Neural cell (in vitro differentiated cells): ENCODE results near the gene BICC1. TPM values are rescaled to one million over a fixed set of nuclear protein-coding genes. Genes with fewer than 3 reads are reported as not detected.
"Not testable (repeated sequence)": the region's sequence is repeated elsewhere in the genome, so short reads cannot be mapped to it uniquely, and the experiment has no call there.

ENCODE experiments used
- H2AFZ ChIP-seq: fragments of 200-600, 300-800 bp; sonication (generic), shearing (Covaris generic); 2 replicates; pipeline ENCODE4 v1.6.0; 2014; ENCODE audit warnings: low read depth, mild to moderate bottlenecking, antibody characterized with exemption, low read length, moderate library complexity
- H3F3A ChIP-seq: fragments of 200-600 bp; shearing (Covaris generic); 2 replicates; pipeline ENCODE4 v1.6.1; 2016; ENCODE audit warnings: mild to moderate bottlenecking, moderate library complexity, mixed read lengths, antibody characterized with exemption, low read length; ENCODE audit not compliant: insufficient read depth, poor library complexity, severe bottlenecking
- H3K27ac ChIP-seq: fragments of 200-600, 300-800 bp; sonication (generic), shearing (Covaris generic); 2 replicates; pipeline ENCODE4 v1.5.1; 2014; ENCODE audit warnings: mild to moderate bottlenecking, low read length, moderate library complexity
- H3K27me3 ChIP-seq: fragments of 300-800, 200-600 bp; sonication (generic), shearing (Covaris generic); 2 replicates; pipeline ENCODE4 v1.6.0; 2014; ENCODE audit warnings: mild to moderate bottlenecking, low read depth, low read length, moderate library complexity; ENCODE audit not compliant: insufficient read depth
- H3K36me3 ChIP-seq: fragments of 300-800, 200-600 bp; sonication (generic), shearing (Covaris generic); 2 replicates; pipeline ENCODE4 v1.5.1; 2014; ENCODE audit warnings: mild to moderate bottlenecking, antibody characterized with exemption, low read length, moderate library complexity; ENCODE audit not compliant: insufficient read depth
- H3K4me2 ChIP-seq: fragments of 300-800, 200-600 bp; sonication (generic), shearing (Covaris generic); 2 replicates; pipeline ENCODE4 v1.6.0; 2014; ENCODE audit warnings: mild to moderate bottlenecking, low read length
- H3K4me3 ChIP-seq: fragments of 300-800, 200-600 bp; sonication (generic), shearing (Covaris generic); 2 replicates; pipeline ENCODE4 v1.5.1; 2014; ENCODE audit warnings: mild to moderate bottlenecking, low read length, moderate library complexity
- H3K79me2 ChIP-seq: fragments of 200-600 bp; shearing (Covaris generic); replicated peaks from 2 replicates; pipeline ENCODE4 v1.6.0; 2014; ENCODE audit warnings: mild to moderate bottlenecking, low read length, moderate library complexity; ENCODE audit not compliant: insufficient read depth
- H3K9ac ChIP-seq: fragments of 300-800, 200-600 bp; sonication (generic), shearing (Covaris generic); 2 replicates; pipeline ENCODE4 v1.6.1; 2016; ENCODE audit warnings: mild to moderate bottlenecking, low read length, mixed read lengths
- H3K9me2 ChIP-seq: fragments of 200-600 bp; shearing (Covaris generic); 2 replicates; pipeline ENCODE4 v1.6.1; 2016; ENCODE audit warnings: mild to moderate bottlenecking, low read length, mixed read lengths; ENCODE audit not compliant: insufficient read depth
- H3K9me3 ChIP-seq: fragments of 200-600, 300-800 bp; sonication (generic), shearing (Covaris generic); 2 replicates; pipeline ENCODE4 v1.6.1; 2016; ENCODE audit warnings: mild to moderate bottlenecking, mixed run types, low read length, moderate library complexity, mixed read lengths
- H4K20me1 ChIP-seq: fragments of 200-600 bp; shearing (Covaris generic); 2 replicates; pipeline ENCODE4 v1.6.1; 2016; ENCODE audit warnings: mild to moderate bottlenecking, mixed run types; ENCODE audit not compliant: insufficient read depth
- EP300 ChIP-seq: fragments of 450-650 bp; conservative IDR thresholded peaks from 2 replicates; pipeline ENCODE4 v1.6.1; 2014; ENCODE audit warnings: antibody characterized with exemption, mild to moderate bottlenecking, moderate library complexity; ENCODE audit not compliant: poor library complexity, severe bottlenecking
- EZH2 ChIP-seq: fragments of 200-600, 300-800 bp; shearing (Covaris generic), sonication (generic); IDR thresholded peaks from 2 replicates; pipeline ENCODE4 v1.6.1; 2014; ENCODE audit warnings: antibody characterized with exemption, low read length, borderline replicate concordance, mild to moderate bottlenecking; ENCODE audit not compliant: insufficient read depth, poor library complexity, severe bottlenecking
- MXI1 ChIP-seq: fragments of 450-650 bp; conservative IDR thresholded peaks from 2 replicates; pipeline ENCODE4 v1.6.1; 2014; ENCODE audit warnings: antibody characterized with exemption, mild to moderate bottlenecking; ENCODE audit not compliant: poor library complexity, severe bottlenecking
- POLR2AphosphoS5 ChIP-seq: IDR thresholded peaks from 2 replicates; pipeline ENCODE4 v1.6.1; 2012
- RAD21 ChIP-seq: fragments of 450-650 bp; conservative IDR thresholded peaks from 2 replicates; pipeline ENCODE4 v1.6.1; 2014; ENCODE audit warnings: antibody characterized with exemption, mild to moderate bottlenecking, moderate library complexity
- REST ChIP-seq: IDR thresholded peaks from 2 replicates; pipeline ENCODE4 v1.6.1; 2012; ENCODE audit warnings: borderline replicate concordance
- SMC3 ChIP-seq: fragments of 450-650 bp; conservative IDR thresholded peaks from 2 replicates; pipeline ENCODE4 v1.6.1; 2014; ENCODE audit warnings: antibody characterized with exemption, mild to moderate bottlenecking, moderate library complexity; ENCODE audit not compliant: poor library complexity
- TAF1 ChIP-seq: IDR thresholded peaks from 2 replicates; pipeline ENCODE4 v1.6.1; 2012; ENCODE audit warnings: low read depth
- polyA plus RNA-seq: library from polyadenylated mRNA; depleted of rRNA; stranded (reverse); fragments of >200 nt; gene quantifications from 2 replicates; pipeline ENCODE4 v1.2.3, GENCODE V29; 2014
- TF ChIP-seq, protein P1 (sequence below): fragments of 450-650 bp; IDR thresholded peaks from 2 replicates; pipeline ENCODE4 v1.5.1; 2014; ENCODE audit warnings: antibody characterized with exemption, mild to moderate bottlenecking, moderate library complexity; ENCODE audit not compliant: poor library complexity, severe bottlenecking

Gene BICC1
- polyA plus RNA-seq, 1 donor from 2014 or later = 7.6 TPM

DNA sequence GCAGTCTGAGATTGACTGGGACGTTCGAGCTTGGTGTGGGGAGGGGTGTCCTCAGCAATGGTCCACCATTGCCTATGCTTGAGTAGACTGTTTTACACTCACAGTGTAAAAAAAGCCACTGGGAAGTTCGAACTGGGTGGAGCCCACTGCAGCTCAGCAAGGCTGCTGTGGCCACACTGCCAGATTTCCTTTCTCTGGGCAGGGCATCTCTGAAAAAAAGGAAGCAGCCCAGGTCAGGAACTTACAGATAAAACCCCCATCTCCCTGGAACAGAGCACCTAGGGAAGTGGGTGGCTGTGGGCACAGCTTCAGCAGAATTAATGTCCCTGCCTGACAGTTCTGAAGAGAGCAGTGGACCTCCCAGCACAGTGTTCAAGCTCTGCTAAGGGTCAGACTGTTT, 80.3 kb downstream of the BICC1 start:
- H3K9ac ChIP-seq = no peak overlapping the region
- TF ChIP-seq, protein P1, sequence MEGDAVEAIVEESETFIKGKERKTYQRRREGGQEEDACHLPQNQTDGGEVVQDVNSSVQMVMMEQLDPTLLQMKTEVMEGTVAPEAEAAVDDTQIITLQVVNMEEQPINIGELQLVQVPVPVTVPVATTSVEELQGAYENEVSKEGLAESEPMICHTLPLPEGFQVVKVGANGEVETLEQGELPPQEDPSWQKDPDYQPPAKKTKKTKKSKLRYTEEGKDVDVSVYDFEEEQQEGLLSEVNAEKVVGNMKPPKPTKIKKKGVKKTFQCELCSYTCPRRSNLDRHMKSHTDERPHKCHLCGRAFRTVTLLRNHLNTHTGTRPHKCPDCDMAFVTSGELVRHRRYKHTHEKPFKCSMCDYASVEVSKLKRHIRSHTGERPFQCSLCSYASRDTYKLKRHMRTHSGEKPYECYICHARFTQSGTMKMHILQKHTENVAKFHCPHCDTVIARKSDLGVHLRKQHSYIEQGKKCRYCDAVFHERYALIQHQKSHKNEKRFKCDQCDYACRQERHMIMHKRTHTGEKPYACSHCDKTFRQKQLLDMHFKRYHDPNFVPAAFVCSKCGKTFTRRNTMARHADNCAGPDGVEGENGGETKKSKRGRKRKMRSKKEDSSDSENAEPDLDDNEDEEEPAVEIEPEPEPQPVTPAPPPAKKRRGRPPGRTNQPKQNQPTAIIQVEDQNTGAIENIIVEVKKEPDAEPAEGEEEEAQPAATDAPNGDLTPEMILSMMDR = no peak
- TF ChIP-seq TAF1 (no peak), EP300 (no peak), POLR2AphosphoS5 (no peak), EZH2 (no peak), SMC3 (no peak), MXI1 (no peak), RAD21 (no peak), REST (no peak)
- H3K27ac ChIP-seq = no peak overlapping the region
- no peaks in the 10 kb centered on the region for H3K79me2 ChIP-seq
- no peaks in the 10 kb centered on the region for H4K20me1 ChIP-seq
- no peaks in the 10 kb centered on the region for H3K36me3 ChIP-seq
- no peaks in the 10 kb centered on the region for H3K27me3 ChIP-seq
- H3K9me3 ChIP-seq = no peaks in the 10 kb centered on the region
- no peaks in the 10 kb centered on the region for H3F3A ChIP-seq
- no peaks in the 10 kb centered on the region for H3K9me2 ChIP-seq
- no peak overlapping the region for H2AFZ ChIP-seq
- no peak overlapping the region for H3K4me3 ChIP-seq
- H3K4me2 ChIP-seq = no peak overlapping the region

DNA sequence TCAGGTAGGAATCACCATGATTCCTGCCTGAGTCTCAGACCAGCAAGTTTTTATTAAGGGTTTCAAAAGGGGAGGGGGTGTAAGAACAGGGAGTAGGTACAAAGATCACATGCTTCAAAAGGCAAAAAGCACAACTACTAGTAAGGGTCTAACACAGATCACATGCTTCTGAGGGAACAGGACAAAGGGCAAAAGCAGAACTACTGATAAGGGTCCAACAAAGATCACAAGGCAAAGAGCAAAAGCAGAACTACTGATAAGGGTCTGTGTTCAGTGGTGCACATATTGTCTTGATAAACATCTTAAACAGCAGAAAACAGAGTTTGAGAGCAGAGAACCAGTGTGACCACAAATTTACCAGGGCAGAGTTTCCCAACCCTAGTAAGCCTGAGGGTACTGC, 84.5 kb downstream of the BICC1 start:
- not testable (repeated sequence) for H3K4me3 ChIP-seq, H3K9me2 ChIP-seq, H3K79me2 ChIP-seq, H2AFZ ChIP-seq, H4K20me1 ChIP-seq, H3K4me2 ChIP-seq, H3K27ac ChIP-seq, H3K9ac ChIP-seq, H3F3A ChIP-seq, H3K9me3 ChIP-seq, H3K27me3 ChIP-seq, H3K36me3 ChIP-seq

GRCh38 chr10:58599927-58600553, 87.4 kb downstream of the BICC1 start:
- no peaks in the 10 kb centered on the region for H3K27me3 ChIP-seq
- no peak overlapping the region for H3K4me3 ChIP-seq
- no peaks in the 10 kb centered on the region for H3K79me2 ChIP-seq
- no peak overlapping the region for H3K4me2 ChIP-seq
- no peak overlapping the region for H3K9ac ChIP-seq
- H3K36me3 ChIP-seq = no peaks in the 10 kb centered on the region
- no peak overlapping the region for H2AFZ ChIP-seq
- H3F3A ChIP-seq = no peaks in the 10 kb centered on the region
- H3K27ac ChIP-seq = no peak overlapping the region
- no peaks in the 10 kb centered on the region for H3K9me2 ChIP-seq
- no peak for TF ChIP-seq REST
- no peak for TF ChIP-seq SMC3
- no peak for TF ChIP-seq EP300
- TF ChIP-seq TAF1 = no peak
- no peak for TF ChIP-seq RAD21
- no peak for TF ChIP-seq POLR2AphosphoS5
- TF ChIP-seq MXI1 = no peak
- no peak for TF ChIP-seq EZH2
- no peaks in the 10 kb centered on the region for H4K20me1 ChIP-seq
- H3K9me3 ChIP-seq = no peaks in the 10 kb centered on the region
